Measurements from ENCODE around the gene SGPP1.

DNA sequence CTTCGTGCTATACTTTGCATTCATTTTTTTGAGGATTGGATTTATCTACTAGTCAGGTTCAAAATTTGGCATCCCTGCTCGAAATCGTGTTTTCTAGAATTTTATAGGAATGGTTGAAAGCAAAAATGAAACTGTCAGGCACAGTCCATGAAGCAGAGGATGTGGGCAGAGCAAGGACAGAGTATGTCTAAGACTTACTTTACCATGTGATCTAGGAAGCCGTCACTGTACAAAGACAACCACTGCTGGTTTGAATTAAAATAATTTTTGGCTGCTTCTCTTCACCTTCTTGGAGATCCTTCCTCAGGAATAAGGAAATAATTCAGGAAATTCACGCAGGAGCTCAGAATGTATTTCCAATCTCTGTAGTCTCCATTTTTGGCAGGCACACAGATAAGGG is 31.6 kb upstream of the SGPP1 start:
- TF ChIP-seq, protein P1, sequence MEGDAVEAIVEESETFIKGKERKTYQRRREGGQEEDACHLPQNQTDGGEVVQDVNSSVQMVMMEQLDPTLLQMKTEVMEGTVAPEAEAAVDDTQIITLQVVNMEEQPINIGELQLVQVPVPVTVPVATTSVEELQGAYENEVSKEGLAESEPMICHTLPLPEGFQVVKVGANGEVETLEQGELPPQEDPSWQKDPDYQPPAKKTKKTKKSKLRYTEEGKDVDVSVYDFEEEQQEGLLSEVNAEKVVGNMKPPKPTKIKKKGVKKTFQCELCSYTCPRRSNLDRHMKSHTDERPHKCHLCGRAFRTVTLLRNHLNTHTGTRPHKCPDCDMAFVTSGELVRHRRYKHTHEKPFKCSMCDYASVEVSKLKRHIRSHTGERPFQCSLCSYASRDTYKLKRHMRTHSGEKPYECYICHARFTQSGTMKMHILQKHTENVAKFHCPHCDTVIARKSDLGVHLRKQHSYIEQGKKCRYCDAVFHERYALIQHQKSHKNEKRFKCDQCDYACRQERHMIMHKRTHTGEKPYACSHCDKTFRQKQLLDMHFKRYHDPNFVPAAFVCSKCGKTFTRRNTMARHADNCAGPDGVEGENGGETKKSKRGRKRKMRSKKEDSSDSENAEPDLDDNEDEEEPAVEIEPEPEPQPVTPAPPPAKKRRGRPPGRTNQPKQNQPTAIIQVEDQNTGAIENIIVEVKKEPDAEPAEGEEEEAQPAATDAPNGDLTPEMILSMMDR (IDR thresholded peaks at IDR 0.05), result no peak
- TF ChIP-seq POLR2AphosphoS5 (IDR thresholded peaks at IDR 0.05) (no peak), POLR2A (IDR thresholded peaks at IDR 0.05; ENCODE audit: low read depth) (no peak)

Data from esophagus muscularis mucosa (tissue), 3 donors.